HepG2 (cell line): ENCODE data around the gene SPTBN5. TPM values are rescaled to one million over a fixed set of nuclear protein-coding genes. Genes with fewer than 3 reads are reported as not detected.

Source experiments
- ASH2L ChIP-seq: fragments of 300-600, 200-600 bp; sonication (generic); IDR thresholded peaks from 2 replicates; pipeline ENCODE4 v1.7.0; 2017; ENCODE audit warnings: low read depth, mild to moderate bottlenecking, moderate library complexity, mixed read lengths, low read length; ENCODE audit not compliant: insufficient read length
- ATF1 ChIP-seq: IDR thresholded peaks from 2 replicates; pipeline ENCODE4 v1.6.1; 2016; ENCODE audit warnings: mild to moderate bottlenecking, control low read depth
- FIP1L1 ChIP-seq: fragments of 200-400 bp; formaldehyde crosslinking; IDR thresholded peaks from 2 replicates; pipeline ENCODE4 v1.6.1; 2018; ENCODE audit warnings: low read depth, mild to moderate bottlenecking, low read length, moderate library complexity, borderline replicate concordance; ENCODE audit not compliant: insufficient read depth
- HOXA7 ChIP-seq: sonication (generic); formaldehyde crosslinking; IDR thresholded peaks from 2 replicates; pipeline ENCODE4 v1.8.1; 2022; ENCODE audit warnings: mild to moderate bottlenecking, missing genetic modification reagents, moderate library complexity
- POLR2AphosphoS2 ChIP-seq: IDR thresholded peaks from 2 replicates; pipeline ENCODE4 v1.6.1; 2011; ENCODE audit warnings: low read depth, low read length, improper control_type of control experiment
- RFX3 ChIP-seq: IDR thresholded peaks from 2 replicates; pipeline ENCODE4 v1.6.1; 2016; ENCODE audit warnings: missing biosample characterization, missing genetic modification reagents
- SRF ChIP-seq: IDR thresholded peaks from 2 replicates; pipeline ENCODE4 v1.6.1; 2011; ENCODE audit warnings: mild to moderate bottlenecking, low read depth, low read length, moderate library complexity
- ZNF17 ChIP-seq: sonication (generic); formaldehyde crosslinking; IDR thresholded peaks from 2 replicates; pipeline ENCODE4 v1.5.0; 2020; ENCODE audit warnings: mild to moderate bottlenecking, missing genetic modification reagents
- polyA plus RNA-seq, 8 experiments: library from polyadenylated mRNA; depleted of rRNA in 3 of 8; stranded (reverse) in 7 of 8; unstranded in 1 of 8; fragments of >200 nt; fragmentation: Illumina TruSeq in 4 of 8; extraction: Trizol in 4 of 8; gene quantifications; 2 replicates each; pipeline versions ENCODE4 v1.2.1 to v1.2.3, GENCODE V29; 2011 to 2016; ENCODE audit warnings: low read depth in 4 of 8, missing spikeins in 1 of 8, mixed read lengths in 1 of 8; ENCODE audit not compliant: insufficient read depth in 1 of 8
- total RNA-seq, 5 experiments: library from RNA; depleted of rRNA; stranded (reverse); fragments of >200 nt; fragmentation: Illumina TruSeq; extraction: Trizol; gene quantifications; 2 replicates each; pipeline ENCODE4 v1.2.3, GENCODE V29; 2016; ENCODE audit warnings: low read depth in 1 of 5
- TF ChIP-seq, protein P1 (sequence below), 2 experiments: IDR thresholded peaks; 2 replicates each; pipeline ENCODE4 v1.6.1; 2011 to 2012; ENCODE audit warnings: low read length in 2 of 2, borderline replicate concordance in 1 of 2, low read depth in 1 of 2, mild to moderate bottlenecking in 1 of 2, moderate library complexity in 1 of 2
- TF ChIP-seq, protein P2 (sequence below): IDR thresholded peaks from 2 replicates; pipeline ENCODE4 v1.6.1; 2016; ENCODE audit warnings: low read depth, control low read depth
- TF ChIP-seq, protein P3 (sequence below): sonication (generic); formaldehyde crosslinking; IDR thresholded peaks from 2 replicates; pipeline ENCODE4 v1.8.0; 2022; ENCODE audit warnings: missing genetic modification reagents, mild to moderate bottlenecking, borderline replicate concordance
- TF ChIP-seq, protein P4 (sequence below): sonication (generic); formaldehyde crosslinking; IDR thresholded peaks from 2 replicates; pipeline ENCODE4 v1.4.0; 2020; ENCODE audit warnings: missing genetic modification reagents, mild to moderate bottlenecking, borderline replicate concordance

Gene SPTBN5
- total and polyA plus RNA-seq, 2 of the 13 experiments (the other 11 are each of a cell fraction or from before 2014, with no cell fraction given) = 0.01 to 0.07 TPM

DNA sequence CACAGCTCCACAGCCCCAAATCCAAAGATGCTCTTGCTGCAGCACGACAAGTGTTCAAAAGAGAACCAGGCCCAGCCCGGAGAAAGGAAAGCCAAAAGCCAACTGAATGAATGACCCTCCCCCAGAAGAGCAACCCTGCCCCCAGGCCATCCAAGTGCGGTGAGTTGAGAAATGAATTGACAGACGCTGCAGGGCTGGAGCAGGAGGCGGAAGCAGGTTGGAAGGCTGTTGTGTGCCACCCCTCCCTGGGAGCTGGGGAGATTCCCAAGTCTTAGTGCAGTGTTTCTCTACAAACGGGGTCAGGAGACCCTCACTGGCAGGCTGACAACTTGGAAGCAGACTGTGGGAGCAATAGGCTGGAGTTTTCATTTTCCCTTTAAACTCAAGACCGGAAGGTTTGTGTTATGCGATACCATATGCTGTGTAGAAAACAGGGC lies 3.5 kb upstream of the SPTBN5 start (continued):
- TF ChIP-seq, protein P1, sequence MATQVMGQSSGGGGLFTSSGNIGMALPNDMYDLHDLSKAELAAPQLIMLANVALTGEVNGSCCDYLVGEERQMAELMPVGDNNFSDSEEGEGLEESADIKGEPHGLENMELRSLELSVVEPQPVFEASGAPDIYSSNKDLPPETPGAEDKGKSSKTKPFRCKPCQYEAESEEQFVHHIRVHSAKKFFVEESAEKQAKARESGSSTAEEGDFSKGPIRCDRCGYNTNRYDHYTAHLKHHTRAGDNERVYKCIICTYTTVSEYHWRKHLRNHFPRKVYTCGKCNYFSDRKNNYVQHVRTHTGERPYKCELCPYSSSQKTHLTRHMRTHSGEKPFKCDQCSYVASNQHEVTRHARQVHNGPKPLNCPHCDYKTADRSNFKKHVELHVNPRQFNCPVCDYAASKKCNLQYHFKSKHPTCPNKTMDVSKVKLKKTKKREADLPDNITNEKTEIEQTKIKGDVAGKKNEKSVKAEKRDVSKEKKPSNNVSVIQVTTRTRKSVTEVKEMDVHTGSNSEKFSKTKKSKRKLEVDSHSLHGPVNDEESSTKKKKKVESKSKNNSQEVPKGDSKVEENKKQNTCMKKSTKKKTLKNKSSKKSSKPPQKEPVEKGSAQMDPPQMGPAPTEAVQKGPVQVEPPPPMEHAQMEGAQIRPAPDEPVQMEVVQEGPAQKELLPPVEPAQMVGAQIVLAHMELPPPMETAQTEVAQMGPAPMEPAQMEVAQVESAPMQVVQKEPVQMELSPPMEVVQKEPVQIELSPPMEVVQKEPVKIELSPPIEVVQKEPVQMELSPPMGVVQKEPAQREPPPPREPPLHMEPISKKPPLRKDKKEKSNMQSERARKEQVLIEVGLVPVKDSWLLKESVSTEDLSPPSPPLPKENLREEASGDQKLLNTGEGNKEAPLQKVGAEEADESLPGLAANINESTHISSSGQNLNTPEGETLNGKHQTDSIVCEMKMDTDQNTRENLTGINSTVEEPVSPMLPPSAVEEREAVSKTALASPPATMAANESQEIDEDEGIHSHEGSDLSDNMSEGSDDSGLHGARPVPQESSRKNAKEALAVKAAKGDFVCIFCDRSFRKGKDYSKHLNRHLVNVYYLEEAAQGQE (IDR thresholded peaks at IDR 0.05; ENCODE audit: borderline replicate concordance in 1 of 2, low read depth in 1 of 2, low read length in 2 of 2) = no peak
- TF ChIP-seq HOXA7 (CRISPR knock-in tag) (no peak), ZNF17 (CRISPR knock-in tag) (no peak), SRF (no peak), ASH2L (no peak), POLR2AphosphoS2 (no peak), RFX3 (no peak), FIP1L1 (no peak), ATF1 (CRISPR knock-in tag) (no peak)
- TF ChIP-seq, protein P2, sequence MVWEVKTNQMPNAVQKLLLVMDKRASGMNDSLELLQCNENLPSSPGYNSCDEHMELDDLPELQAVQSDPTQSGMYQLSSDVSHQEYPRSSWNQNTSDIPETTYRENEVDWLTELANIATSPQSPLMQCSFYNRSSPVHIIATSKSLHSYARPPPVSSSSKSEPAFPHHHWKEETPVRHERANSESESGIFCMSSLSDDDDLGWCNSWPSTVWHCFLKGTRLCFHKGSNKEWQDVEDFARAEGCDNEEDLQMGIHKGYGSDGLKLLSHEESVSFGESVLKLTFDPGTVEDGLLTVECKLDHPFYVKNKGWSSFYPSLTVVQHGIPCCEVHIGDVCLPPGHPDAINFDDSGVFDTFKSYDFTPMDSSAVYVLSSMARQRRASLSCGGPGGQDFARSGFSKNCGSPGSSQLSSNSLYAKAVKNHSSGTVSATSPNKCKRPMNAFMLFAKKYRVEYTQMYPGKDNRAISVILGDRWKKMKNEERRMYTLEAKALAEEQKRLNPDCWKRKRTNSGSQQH (CRISPR knock-in tag) = no peak
- TF ChIP-seq, protein P3, sequence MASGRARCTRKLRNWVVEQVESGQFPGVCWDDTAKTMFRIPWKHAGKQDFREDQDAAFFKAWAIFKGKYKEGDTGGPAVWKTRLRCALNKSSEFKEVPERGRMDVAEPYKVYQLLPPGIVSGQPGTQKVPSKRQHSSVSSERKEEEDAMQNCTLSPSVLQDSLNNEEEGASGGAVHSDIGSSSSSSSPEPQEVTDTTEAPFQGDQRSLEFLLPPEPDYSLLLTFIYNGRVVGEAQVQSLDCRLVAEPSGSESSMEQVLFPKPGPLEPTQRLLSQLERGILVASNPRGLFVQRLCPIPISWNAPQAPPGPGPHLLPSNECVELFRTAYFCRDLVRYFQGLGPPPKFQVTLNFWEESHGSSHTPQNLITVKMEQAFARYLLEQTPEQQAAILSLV (CRISPR knock-in tag) = no peak
- TF ChIP-seq, protein P4, sequence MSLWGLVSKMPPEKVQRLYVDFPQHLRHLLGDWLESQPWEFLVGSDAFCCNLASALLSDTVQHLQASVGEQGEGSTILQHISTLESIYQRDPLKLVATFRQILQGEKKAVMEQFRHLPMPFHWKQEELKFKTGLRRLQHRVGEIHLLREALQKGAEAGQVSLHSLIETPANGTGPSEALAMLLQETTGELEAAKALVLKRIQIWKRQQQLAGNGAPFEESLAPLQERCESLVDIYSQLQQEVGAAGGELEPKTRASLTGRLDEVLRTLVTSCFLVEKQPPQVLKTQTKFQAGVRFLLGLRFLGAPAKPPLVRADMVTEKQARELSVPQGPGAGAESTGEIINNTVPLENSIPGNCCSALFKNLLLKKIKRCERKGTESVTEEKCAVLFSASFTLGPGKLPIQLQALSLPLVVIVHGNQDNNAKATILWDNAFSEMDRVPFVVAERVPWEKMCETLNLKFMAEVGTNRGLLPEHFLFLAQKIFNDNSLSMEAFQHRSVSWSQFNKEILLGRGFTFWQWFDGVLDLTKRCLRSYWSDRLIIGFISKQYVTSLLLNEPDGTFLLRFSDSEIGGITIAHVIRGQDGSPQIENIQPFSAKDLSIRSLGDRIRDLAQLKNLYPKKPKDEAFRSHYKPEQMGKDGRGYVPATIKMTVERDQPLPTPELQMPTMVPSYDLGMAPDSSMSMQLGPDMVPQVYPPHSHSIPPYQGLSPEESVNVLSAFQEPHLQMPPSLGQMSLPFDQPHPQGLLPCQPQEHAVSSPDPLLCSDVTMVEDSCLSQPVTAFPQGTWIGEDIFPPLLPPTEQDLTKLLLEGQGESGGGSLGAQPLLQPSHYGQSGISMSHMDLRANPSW (CRISPR knock-in tag) = no peak
